Dedifferentiated amniotic fluid mesenchymal stem cell (primary cell): Measurements from ENCODE around the gene TPM1.

Experiments
- DNase-seq: peaks from one replicate; pipeline ENCODE4 v3.0.0-alpha.2; 2016; ENCODE audit errors: extremely low spot score

Gene TPM1

DNA sequence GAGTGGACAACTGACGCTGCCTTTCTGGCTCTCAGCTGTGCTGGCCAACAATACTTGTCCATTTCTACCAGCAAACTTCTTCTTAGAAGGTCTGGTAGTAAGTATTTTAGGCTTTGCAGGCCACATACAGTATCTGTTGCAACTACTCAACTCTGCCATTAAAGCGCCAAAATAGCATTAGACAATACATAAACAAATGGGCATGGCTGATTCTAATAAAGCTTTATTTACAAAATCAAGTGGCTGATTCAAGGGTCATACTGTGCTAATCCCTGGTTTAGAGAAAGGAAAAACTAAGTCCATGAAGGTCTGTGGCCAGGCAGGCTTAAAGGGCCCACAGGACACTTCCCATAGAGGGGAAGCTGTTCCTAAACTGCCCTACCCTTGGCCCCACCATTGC is 26.3 kb upstream of the TPM1 start:
- DNase-seq, result no peak

DNA sequence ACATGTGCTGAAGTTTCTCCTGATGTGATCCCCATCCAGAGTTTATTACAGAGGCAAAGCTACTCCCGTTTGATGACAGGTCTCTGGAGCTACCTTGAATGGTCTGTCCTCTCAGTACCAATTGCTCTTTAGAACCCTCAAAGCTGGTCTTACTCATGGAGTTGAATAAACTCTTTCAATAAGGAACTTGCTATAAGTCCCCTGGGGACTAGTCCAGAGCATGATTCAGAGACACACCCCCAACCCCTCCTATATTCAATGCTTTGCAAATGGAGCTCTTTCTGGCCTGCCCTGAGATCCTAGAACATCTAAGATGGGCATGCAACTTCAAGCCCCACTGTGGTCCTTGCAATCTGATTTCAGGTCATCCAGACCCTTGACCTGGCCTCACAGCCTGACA is 23.9 kb upstream of the TPM1 start:
- no peak for DNase-seq

DNA sequence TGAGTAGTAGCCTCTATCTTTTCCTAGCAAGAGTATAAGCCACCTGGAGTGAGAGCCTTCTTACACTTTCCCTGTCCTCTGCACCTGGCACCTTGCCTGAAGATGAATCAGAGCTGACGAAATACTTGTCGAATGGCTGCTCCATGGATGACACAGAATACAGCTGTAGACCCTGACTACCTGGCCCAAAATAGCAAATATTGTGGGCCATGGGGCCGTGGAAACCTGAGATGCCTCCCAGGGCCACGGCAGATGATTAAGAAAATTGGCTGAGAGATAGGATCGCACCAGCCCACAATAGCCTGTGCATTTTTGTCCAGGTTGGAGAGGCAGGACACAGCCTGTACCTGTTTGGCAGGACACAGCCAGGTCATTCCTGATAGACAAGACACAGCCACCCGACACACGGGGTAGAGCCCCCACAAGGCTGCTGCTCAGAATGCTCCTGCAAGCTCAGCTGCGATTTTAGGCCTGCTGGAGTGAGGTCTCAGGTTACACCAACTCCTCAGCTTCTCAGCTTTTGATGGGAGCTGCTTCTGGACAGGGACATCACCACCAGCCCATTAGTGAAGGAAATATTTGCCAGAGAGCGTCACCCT is 22.9 kb upstream of the TPM1 start:
- DNase-seq, result no peak

DNA sequence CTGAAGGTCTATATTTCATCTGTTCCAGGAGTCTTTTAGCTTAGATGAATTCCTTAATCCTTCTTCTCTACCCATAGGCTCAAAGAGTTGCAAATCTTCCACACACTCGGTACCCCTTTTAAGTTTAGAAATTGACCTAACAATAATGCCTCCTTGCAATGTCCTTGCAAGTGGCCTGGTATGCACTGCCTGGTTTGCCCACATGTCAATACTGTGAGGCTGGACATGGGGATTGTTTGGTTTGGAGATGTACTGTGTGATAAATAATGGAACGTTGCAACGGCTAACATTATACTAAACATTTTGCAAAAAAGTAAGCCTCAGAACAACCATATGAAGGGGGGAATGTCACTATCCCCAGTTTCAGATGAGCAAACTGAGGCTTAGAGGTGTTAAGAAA is 22.4 kb upstream of the TPM1 start:
- DNase-seq, result no peak

DNA sequence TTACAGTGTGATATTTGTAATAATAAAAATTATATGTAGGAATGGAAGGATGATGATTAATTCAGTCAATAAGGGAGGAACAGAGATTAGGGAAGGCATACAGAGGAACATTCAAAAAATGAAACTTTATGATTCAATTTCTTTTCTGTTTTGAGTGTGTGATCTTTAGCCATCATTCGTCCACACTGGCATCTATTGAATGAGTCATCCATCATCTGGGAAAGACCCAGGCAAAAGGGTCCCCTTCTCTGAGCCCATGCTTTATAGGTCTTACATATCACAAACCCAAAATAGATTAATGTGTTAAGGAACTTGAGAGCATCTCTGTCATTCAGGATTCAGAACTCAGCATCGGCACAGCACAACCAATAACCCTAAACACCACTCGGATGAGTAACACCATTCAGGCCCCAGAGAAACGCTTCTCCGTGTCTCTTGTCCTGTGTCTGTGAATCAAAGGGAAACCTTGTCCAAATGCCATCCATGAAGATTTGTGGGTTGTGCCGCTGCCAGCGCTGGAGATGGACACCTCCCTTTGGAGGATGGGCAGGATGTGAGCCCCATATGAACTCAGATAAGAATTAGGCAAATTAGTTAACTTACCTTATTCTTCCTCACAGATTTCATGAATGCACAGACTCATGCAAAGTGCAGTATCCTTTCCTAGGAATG is 21.7 kb upstream of the TPM1 start:
- DNase-seq, result no peak

DNA sequence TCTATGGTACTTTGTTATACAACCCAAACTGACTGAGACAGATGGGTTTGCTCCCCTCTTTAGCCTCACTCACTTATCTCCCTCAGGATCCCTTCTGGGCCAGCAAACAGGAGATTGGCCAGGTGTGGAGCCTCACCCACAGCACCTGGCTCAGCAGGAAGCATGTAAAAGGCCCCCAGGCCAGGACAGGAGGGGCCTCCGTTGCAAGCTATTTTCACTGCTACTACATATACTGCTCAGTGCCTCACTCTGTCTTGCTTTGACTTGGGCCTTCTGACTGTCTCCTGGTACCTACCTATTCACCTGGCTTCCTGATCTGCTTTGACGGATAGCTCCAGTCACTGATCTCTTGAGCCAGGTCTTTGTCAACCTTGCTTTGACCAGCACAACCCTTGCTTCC is 20.4 kb upstream of the TPM1 start:
- no peak for DNase-seq

DNA sequence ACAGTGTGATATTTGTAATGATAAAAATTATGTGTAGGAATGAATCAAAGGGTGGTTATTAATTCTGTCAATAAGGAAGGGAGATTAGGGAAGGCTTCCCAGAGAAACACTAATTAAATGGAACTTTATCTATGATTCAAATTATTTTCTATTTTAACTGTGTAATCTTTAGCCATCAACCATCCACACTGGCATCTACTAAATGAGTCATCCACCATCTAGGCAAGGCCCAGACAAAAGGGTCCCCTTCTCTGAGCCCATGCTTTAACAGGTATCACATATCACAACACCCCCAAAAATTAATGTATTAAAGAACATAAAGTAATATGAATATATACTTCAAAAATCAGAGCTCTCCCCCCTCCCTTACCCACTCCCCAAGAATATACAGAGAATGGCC is 19.9 kb upstream of the TPM1 start:
- no peak for DNase-seq

DNA sequence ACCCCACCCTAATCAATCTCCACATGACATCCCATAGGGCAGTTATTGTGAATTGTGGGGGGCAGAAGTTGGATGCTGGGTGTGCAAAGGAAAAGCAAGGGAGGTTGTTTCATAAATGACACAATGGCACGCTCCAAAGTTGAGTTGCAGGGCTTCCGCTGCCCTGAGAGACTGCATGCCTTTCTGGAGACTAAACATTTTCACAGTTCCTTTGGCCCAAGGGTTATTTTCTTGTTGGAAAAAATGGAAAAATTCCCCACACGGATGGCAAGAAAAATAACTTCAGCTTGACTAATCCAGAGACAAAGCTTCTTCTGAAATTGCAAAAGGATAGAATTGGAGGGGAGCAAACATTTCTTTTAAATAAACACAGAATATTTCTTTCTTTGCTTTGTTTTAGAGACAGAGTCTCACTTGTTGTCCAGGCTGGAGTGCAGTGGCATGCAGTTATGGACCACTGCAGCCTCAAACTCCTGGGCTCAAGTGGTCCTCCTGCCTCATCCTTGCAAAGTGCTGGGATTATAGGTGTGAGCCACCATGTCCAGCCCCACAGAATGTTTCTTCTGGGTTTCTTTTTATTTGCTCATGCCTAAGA is 19.1 kb upstream of the TPM1 start:
- DNase-seq, result peak; percentile 89

DNA sequence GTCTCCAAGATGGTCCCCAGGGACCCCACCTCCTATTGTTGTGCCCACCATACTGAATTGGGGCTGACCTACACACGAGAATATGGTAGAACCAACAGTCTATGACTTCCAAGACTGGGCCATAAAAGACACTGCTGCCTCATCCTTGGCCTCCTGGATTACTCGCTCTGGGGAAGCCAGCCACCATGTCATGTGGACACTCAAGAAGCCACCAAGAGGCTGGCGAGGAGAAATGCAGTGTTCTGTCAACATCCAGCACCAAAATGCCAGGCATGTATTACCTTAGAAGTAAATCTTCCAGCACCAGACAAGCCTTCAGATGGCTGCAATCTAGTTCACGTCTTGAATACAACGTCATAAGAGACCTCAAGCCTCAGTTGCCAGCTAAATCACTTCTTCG is 17.1 kb upstream of the TPM1 start:
- DNase-seq, result no peak

DNA sequence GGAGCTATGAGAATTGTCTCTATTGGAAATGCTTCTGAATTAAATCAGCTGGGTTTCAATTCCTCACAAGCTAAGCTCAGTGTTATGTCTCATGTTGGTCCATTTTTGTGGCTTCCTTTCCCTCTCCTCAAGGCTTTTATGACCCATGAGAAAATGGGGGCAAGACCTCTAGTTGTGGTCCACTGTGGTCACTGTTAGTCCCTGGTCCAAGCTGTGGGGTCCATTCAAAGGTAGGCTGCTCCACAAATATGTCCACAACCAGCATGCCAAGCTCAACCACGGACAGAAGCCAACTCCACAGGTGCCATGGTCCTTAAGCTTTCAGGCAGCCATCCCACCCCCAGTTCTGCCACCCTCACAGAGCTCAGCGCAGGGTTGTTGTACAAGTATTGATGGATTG is 14.9 kb upstream of the TPM1 start:
- no peak for DNase-seq

DNA sequence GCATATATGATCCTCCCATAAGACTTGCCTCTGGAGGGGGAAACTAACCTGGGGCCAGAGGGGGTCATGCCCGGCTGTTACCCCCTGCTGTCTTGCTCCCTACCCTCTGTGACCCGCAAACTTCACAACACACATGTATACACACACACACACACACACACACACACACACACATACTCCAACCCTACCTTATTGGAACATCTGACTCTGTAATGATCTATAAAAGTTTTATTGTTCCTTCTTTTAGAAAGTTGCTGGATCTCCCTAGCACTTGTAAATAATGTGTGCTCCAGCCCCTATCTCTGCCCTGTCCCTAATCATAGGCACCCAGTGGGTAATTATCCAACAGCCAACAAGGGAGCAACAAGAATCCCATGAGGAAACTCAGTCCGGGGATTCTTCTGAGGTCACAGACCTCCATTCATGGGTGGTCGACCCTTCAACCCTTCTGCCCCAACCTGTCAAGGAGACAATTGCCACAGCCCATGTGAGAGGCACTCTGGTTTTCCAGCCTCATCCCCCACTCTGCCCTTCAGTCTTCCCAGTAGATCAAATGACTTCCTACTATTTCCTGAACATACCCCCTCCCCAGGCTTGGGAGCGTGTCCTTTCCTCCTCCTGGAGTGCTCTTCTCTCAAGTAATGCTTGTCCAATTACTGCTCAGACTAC is 14.0 kb upstream of the TPM1 start:
- no peak for DNase-seq

DNA sequence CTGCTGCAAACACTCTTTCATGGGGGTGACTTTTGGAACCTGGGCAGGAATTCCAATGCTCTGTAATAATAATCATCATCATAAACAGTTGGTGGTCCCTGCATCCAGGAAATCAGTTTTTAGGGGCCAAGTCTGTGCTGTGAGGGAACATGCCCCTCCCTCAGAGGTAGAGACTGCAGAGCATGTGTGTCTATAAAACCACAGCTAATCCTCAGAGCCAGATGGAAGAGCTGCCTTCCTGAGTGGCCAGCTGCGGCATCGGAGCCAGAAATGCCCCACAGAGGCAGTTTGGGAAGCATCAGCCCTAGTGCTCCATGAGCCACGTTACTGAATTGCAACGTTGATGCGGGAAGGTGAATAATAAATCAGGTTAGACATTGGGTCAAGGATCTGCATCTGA is 12.9 kb upstream of the TPM1 start:
- no peak for DNase-seq

DNA sequence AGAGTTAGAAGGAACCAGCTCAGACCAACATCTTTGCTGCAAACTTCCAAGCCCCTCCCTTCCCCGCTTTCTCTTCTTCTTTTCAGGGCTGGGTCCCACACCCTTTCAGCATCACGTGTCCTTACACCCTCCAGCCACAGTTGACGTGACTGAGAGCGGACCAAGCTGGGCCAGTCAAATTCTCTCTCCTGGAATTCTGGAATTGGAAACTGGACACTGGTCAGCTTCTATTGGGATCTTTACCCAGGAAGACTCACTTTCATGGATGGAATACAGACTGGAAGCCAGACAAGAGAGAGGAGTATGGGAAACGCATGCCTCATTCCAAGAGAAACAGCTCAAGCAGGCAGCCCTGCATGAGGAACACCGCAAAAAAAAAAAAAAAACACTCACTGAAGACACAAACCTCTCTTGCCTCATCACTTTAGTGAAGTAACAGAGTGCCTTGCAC is 12.4 kb upstream of the TPM1 start:
- DNase-seq, result no peak

DNA sequence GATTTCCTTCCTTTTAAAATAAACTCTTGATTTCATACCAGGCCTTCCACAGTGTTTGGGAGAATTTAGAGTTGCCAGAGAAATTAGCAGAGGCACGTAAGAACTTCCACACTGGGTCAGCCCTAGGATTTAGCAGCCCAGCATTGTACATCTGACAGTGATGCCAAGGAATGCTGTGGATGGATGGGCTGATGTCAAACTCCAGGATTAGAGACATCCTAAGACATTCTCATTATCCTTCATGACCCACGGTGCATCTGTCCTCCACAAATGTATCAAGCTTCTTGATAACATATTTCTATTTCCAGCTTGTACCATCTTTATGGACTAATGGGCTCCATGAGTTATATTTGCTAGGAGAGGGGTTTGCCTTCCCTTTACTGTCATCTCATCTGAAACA is 8.0 kb upstream of the TPM1 start:
- no peak for DNase-seq

DNA sequence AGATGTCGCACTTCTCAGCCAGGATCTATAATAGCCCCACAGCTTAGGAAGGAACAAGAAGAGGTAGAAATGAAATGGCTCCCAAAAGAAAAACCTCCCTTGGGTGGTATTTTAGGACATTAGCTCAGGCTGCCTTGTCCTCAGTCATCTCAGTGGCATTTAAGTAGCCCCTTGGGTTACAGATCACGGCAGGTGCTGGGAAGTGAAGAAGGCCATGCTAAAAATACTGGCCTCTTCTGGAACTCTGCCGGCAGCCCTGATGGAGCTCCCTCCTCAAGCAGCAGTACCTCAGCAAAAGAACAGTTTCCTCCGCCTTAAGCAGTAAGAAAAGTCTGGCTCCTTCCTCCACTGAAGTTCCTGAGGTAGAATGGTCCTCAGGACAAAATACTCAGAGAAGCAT is 7.3 kb upstream of the TPM1 start:
- no peak for DNase-seq

DNA sequence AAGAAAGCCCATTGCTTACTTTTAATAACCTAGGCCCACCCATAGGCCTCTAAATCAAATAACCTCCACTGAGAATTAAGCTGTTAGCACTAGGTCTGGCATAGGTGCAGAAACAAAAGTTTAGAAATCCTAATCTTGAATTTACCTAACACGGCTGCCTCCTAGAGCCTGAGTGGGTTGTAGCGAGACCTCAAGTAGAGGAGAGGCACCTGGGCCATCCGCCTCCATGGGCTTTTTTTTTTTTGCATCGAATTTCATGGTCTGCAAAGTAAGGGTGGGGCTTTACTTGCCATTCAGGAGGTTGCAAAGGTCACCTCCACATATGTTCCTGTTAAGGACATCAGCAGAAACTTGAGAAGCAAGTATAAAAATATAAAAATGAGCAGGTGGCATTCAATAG is 6.6 kb upstream of the TPM1 start:
- no peak for DNase-seq

DNA sequence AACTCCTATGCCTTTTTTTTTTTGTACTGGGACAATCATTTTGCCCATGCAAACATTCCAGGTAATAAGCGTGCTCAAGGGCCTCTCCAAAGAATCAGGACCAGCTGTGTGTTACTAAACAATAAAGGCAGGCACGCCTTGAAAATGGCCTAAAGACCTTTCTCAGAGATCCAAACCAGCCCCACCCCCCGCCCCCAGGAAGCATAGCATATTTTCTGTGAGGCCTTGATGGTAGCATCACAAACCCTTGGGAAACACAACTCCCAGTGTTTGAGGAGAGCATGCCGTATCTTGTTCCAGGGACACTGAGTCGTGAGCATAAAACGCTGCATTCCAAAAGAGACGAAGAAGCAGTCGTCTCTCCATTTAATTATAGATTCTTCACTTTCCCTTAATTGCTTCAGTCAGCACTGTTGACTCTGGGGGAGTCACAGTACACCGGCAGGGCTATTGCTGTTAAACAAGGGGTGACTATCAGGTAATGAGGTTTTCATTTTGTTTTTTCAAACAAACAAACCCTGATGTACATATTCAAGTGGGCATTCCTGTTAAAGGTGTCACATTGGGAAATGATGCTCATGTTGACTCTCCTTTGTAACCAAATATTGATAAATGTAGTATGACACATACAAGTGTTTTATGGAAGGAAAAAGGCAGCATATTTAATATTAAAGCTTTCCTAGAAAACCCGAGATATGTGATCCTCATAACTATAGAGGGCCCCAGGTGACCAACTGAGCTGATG is 4.4 kb upstream of the TPM1 start:
- no peak for DNase-seq

DNA sequence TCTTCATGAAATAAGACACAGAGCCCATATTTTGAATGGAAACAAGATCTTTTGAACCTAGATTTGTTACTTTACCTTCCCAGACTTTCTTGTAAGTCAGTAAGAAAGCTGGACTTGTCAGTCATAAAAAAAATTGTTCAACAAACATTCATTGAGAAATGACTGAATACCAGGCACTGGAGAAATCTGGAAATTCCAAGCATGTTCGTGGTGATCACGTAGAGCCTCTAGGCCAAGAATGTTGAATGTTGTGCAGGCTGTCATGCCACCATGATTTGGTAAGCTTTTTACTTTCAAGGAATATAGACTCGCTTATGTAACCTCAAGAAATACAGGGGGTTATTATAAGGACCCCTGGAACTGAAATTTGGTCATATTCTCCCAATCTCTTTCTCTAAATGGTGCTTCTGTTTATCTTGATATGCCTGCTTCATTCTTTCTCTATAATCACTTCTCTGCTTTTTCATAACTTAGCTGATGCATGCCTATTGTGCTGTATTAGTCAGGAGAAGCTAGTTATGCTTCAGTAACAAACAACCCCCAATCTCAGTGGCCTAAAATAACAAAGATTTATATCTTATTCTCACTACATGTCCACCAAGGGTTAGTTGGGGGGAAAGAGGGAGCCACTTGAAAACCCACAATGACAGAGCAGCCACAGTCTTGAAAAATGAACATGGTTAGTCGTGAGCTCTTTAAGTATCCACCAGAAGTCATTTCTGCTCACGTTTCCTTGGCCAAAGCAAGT is 3.4 kb upstream of the TPM1 start:
- DNase-seq, result peak; percentile 90

DNA sequence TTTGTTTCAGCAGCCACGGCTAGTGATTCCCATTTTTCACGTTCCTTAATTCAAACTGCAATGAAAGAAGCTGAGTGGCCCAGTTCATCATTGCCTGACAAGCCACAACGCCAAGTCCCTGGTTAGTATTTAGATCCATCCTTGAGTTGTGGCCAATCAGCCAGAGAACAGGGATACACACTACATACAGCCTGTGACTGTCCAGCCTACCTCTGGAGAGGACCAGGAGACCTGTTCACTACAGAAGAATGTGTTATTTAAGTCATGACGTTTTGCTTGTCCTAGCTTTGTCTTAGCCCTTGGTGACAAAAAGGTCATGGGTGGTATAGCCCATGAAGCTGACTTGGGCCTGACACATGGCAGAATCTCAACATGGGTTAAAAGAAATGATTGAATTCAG is 2.7 kb upstream of the TPM1 start:
- no peak for DNase-seq

DNA sequence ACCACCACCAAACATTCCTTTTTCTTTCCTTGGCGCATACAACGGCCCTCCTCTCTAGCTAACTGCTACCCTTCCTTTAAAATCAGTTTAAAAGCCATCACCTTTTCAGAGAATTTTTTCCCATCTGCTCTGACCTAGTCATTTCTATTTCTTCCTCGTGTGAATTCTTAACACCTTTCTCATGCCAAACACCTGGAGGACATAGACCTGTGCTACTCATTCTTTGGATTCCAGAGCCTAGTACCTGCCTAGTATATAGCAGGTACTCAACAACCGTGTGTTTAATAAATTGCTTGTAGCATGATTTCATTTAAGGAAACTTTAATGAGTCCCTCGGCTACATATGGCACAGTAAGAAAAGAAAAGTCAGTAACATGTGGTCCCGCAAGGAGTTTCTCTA is 2.0 kb upstream of the TPM1 start:
- no peak for DNase-seq

DNA sequence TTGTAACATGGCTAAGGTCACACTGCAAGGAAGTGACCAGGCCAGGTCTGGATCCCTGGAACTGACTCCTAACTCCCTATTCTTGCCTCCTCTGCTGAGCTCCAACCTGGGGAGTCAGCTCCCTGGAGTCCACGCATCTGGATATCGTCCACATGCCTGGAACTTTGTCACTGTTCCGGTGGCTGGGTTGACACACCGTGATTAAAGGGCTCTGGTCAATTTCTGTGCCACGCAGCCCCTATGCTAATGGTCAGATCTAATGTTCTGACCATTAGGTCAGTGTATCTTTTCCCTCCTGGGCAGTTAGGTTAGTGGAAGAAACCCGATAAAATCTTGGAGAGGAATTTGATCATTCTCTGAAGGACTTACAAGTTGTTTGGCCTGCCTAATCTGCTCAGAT is 1.6 kb upstream of the TPM1 start:
- DNase-seq, result no peak
